ENCODE data around the gene DAGLB. TPM values are rescaled to one million over a fixed set of nuclear protein-coding genes. Genes with fewer than 3 reads are reported as not detected.

The DAGLB gene
- total RNA-seq, 4 donors from 2014 or later, result 9.1 to 36.3 (median 24.3) TPM

GRCh38 chr7:6392712-6393666 is 54.8 kb downstream of the DAGLB start:
- Histone ChIP-seq H3K27ac (peak overlapping the region in 3 of 4 donors; percentile 78 to 96 (median 88)), H3K4me1 (peaks cover 0 to 55% (median 11%) of the 10 kb centered on the region in 4 donors), H3K9me3 (no peaks in the 10 kb centered on the region), H3K36me3 (peaks cover 0 to 62% (median 0%) of the 10 kb centered on the region in 3 donors), H3K4me3 (no peak overlapping the region), H3K27me3 (no peaks in the 10 kb centered on the region)
- DNase-seq, result peak; percentile 36 to 96 (median 83)
- peak in 1 of 2 donors; percentile 71 for TF ChIP-seq POLR2A (IDR thresholded peaks at IDR 0.05)
- TF ChIP-seq CTCF (IDR thresholded peaks at IDR 0.05), result no peak

- no peak overlapping the region for H3K4me3 ChIP-seq
- no peak for DNase-seq
- no peaks in the 10 kb centered on the region for H3K9me3 ChIP-seq
- no peak overlapping the region for H3K27ac ChIP-seq
- H3K27me3 ChIP-seq, result no peaks in the 10 kb centered on the region
- no peak for TF ChIP-seq POLR2A (IDR thresholded peaks at IDR 0.05)
- TF ChIP-seq CTCF (IDR thresholded peaks at IDR 0.05), result no peak
- H3K36me3 ChIP-seq, result peaks cover 0 to 65% (median 0%) of the 10 kb centered on the region in 3 donors
- H3K4me1 ChIP-seq, result peaks cover 0 to 52% (median 15%) of the 10 kb centered on the region in 4 donors
These were observed 58.0 kb downstream of the DAGLB start for GRCh38 chr7:6389728-6390127.

DNA sequence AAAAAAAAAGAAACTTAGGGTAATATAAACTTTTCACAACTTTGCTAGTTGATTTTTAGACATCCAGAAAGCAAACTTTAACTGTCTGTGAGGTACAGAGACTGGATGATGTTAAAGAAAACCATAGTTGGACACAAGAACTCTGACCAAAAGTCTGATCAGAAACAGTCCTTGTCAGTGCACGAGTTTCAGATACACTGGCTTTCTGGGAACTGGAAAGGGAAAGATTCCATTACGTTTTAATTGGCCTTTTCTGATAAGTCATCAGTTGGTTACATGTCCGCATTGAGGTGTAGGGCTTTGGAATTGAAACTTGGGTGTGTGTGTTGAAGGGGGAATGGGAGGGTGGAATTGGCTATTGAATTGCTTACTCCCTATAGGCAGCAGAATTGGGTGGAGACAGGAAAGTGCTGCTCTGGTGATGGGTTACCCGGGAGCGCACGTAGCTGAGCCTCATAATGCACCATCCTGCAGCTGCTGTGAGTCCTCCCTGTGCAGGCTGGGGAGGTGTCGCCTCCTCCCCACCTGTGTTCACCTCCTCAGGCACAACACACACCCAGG is 59.9 kb downstream of the DAGLB start:
- TF ChIP-seq POLR2A (IDR thresholded peaks at IDR 0.05) (no peak), CTCF (IDR thresholded peaks at IDR 0.05) (no peak)
- Histone ChIP-seq H3K4me3 (no peak overlapping the region), H3K9me3 (no peaks in the 10 kb centered on the region), H3K36me3 (peaks cover 0 to 53% (median 0%) of the 10 kb centered on the region in 3 donors), H3K27ac (peak overlapping the region in 1 of 4 donors; percentile 18), H3K4me1 (peaks cover 4 to 54% (median 17%) of the 10 kb centered on the region in 4 donors), H3K27me3 (no peaks in the 10 kb centered on the region)
- no peak for DNase-seq

DNA sequence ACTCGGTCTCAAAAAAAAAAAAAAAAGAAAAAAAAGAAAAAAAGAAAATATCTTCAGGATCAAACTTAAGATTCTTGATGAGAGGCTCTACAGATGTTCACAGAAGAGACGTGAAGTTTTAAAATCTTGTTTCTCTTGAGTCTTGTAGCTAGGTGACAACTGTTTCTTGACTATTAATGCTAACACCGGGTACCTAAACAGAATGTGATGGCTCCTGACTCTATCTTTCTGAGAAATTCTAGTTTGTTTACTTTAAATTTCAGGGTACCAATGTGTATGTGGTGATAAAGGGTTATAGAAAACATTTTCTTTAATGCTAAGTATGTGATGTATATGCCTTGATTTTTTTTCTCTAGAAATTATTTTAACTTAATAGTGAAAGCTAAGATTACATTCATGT is 61.0 kb downstream of the DAGLB start:
- no peak for DNase-seq
- Histone ChIP-seq H3K9me3 (no peaks in the 10 kb centered on the region), H3K27ac (no peak overlapping the region), H3K4me1 (peaks cover 4 to 59% (median 17%) of the 10 kb centered on the region in 4 donors), H3K36me3 (peaks cover 0 to 43% (median 0%) of the 10 kb centered on the region in 3 donors), H3K27me3 (no peaks in the 10 kb centered on the region), H3K4me3 (no peak overlapping the region)
- TF ChIP-seq CTCF (IDR thresholded peaks at IDR 0.05), result no peak
- TF ChIP-seq POLR2A (IDR thresholded peaks at IDR 0.05), result no peak

- H3K9me3 ChIP-seq, result no peaks in the 10 kb centered on the region
- H3K36me3 ChIP-seq, result peaks cover 0 to 36% (median 0%) of the 10 kb centered on the region in 3 donors
- peak overlapping the region in 3 of 4 donors; percentile 15 to 71 (median 51) for H3K27ac ChIP-seq
- no peak for DNase-seq
- no peak for TF ChIP-seq POLR2A (IDR thresholded peaks at IDR 0.05)
- no peak for TF ChIP-seq CTCF (IDR thresholded peaks at IDR 0.05)
- peaks cover 4 to 61% (median 17%) of the 10 kb centered on the region in 4 donors for H3K4me1 ChIP-seq
- peak overlapping the region in 1 of 4 donors; percentile 16 for H3K4me3 ChIP-seq
- no peaks in the 10 kb centered on the region for H3K27me3 ChIP-seq
These were observed 61.7 kb downstream of the DAGLB start for GRCh38 chr7:6385909-6386560.
